GM10248 (cell line): ENCODE measurements around the gene SLC66A2.

ENCODE experiments used
- CTCF ChIA-PET: fragments of 300-600 bp; sonication (Branson Sonifier 250); formaldehyde crosslinking; extraction: SDS; loops from one replicate; lab custom pipeline; 2021; ENCODE audit warnings: antibody characterized with exemption; lab: Yijun Ruan, JAX
- POLR2A ChIA-PET: fragments of 350-650 bp; sonication (Branson Sonifier 250); formaldehyde crosslinking; extraction: SDS; loops from one replicate; lab custom pipeline; 2020; ENCODE audit warnings: antibody characterized with exemption; lab: Yijun Ruan, JAX
- DNase-seq: peaks from one replicate; pipeline ENCODE4 v3.0.0; 2012; ENCODE audit errors: extremely low spot score
- TF ChIP-seq, protein P1 (sequence below): IDR thresholded peaks from 2 replicates; pipeline ENCODE4 v1.5.1; 2012; ENCODE audit warnings: mild to moderate bottlenecking, low read depth; ENCODE audit errors: extremely low read depth, missing control alignments, control extremely low read depth

Gene SLC66A2

DNA sequence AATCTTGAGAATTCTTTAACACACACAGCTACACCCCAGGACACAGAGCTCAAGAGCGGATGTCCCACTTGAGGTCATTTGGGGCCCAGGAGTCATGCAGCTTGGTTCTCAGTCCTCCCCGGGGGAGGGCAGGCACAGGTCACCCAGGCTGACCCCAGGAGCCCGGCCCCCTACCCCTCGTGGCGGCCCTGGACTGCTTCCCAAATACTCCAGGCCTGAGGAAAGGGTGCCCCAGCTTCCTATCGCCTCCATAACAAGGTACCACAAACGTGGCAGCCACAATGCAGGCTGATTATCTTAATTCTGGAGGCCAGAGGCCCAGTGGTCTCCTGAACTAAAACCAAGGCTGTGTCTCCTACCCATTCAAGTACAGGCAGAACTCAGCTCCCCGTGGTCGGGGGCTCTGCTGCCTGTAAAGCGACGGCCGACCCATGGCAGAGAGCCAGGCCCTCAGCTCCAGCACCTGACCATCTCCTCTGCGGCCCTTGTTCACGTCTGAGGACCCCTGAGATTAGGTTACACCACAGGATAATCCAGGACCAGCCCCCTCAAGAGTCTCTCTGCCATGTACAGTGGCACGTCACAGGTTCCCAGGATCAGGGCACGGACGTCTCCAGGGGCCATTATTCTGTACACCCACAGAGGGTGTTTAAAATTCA lies 10.5 kb downstream of the SLC66A2 start:
- TF ChIP-seq, protein P1, sequence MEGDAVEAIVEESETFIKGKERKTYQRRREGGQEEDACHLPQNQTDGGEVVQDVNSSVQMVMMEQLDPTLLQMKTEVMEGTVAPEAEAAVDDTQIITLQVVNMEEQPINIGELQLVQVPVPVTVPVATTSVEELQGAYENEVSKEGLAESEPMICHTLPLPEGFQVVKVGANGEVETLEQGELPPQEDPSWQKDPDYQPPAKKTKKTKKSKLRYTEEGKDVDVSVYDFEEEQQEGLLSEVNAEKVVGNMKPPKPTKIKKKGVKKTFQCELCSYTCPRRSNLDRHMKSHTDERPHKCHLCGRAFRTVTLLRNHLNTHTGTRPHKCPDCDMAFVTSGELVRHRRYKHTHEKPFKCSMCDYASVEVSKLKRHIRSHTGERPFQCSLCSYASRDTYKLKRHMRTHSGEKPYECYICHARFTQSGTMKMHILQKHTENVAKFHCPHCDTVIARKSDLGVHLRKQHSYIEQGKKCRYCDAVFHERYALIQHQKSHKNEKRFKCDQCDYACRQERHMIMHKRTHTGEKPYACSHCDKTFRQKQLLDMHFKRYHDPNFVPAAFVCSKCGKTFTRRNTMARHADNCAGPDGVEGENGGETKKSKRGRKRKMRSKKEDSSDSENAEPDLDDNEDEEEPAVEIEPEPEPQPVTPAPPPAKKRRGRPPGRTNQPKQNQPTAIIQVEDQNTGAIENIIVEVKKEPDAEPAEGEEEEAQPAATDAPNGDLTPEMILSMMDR: no peak
- ChIA-PET POLR2A (no interaction called here), CTCF (interaction anchor here (1.5 kb wide), 1 partner anchor 12 kb away, joined by 4 read pairs; no protein-coding TSS in a partner anchor)

DNA sequence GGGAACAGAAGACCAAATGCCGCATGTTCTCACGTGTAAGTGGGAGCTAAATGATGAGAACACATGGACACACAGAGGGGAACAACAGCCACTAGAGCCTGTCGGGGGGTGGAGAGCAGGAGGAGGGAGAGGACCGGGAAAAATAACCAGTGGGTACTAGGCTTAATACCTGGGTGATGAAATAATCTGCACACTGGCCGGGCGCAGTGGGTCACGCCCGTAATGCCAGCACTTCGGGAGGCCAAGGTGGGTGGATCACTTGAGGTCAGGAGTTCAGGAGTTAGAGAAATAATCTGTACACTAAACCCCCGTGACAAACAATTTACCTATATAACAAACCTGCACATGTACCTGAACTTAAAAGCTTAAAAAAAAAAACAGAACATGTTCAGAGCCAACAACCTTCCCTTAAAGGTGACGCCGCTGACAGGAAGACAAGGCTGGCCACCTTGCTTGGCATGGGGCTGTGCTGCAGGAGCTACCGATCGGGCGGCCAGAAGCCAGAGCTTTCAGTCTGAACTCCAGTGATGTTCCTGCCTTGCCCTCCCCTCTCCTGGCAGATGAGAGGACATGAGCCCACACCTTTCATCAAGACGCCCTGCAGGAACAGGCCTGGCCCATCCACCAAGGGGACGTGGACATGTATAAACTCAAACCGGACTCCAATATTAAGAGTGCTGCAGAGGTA lies 11.2 kb downstream of the SLC66A2 start:
- no peak for DNase-seq
- TF ChIP-seq, protein P1: no peak
- CTCF ChIA-PET: no interaction called here
- POLR2A ChIA-PET: interaction anchor here (0.5 kb wide), 1 partner anchor 57 kb away, joined by 3 read pairs; no protein-coding TSS in a partner anchor

More for the DNA sequence above, 10.5 kb downstream of the SLC66A2 start:
- DNase-seq: no peak

DNA sequence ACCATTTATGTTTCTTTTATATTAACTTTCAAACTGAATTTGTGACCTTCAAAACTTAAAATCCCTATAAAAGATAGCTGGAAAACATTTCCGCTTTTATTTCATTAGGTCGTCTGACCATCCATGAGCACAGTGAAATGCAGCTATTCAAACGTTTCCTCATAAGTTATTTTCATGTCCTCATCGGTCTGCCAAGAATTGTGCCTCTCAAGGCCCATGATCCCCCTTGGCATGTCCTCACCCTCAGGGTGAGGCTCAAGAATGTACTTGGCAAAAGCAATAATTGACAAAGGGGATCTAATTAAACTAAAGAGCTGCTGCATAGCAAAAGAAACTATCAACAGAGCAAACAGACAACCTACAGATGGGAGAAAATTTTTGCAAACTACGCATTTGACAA lies 12.4 kb downstream of the SLC66A2 start:
- ChIA-PET CTCF (interaction anchor here (1.2 kb wide), 1 partner anchor 46 kb away, joined by 4 read pairs; no protein-coding TSS in a partner anchor), POLR2A (no interaction called here)
- DNase-seq: no peak
- TF ChIP-seq, protein P1: no peak

DNA sequence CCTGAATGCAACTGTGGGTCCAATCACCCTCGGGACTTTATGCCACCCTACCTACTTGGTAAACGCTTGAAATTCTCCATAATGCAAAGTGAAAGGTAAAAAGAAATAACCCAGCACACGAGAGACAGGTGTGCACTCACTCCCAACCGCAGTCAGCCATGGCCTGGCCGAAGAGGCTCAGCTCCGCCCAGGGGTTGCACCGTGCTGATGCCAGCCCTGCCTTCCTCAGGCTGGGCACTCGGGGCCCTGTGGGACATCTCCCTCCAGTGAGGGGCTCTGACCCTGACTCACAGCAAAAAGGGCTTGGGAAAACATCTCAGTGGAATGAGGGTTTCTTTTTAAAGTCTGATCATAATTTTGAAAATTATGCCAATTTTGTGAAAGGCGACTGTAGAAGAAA lies 13.3 kb downstream of the SLC66A2 start:
- DNase-seq: no peak
- ChIA-PET POLR2A (no interaction called here), CTCF (interaction anchor here (1.3 kb wide), 1 partner anchor 9 kb away, joined by 3 read pairs; no protein-coding TSS in a partner anchor)
- TF ChIP-seq, protein P1: no peak

DNA sequence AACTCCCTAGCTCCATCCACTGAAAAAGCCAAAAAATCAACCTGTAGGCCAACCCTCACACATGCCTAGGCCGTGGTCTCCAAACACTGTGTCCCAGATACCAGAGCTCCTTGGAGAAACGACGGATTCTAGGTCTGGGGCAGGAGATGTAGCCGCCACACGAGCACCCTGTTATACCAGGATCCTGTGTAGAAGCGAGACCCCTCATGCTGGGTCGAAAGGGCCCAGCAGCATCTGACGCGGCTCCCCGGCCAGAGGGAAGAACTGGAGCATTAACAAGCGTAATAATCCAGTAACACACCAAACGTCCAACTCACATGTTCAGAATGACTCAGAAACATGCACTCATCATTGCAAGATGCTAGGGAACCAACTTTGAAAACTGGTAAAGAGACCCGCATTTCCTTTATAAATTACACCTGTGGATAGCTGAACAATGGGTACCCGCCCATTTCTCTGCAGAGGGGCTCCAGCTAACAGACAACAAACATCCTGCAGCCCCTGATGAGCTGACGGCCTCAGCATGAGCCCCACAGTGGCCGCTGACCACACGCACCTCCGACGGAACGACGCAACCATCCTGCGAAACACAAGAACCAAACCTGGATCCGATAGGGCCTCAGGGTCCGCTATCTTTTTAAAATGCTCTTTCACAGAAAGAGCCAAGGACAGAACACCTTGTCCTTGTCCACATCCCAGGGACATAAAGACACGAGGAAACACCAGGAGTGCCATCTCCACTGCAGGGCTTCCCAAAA lies 14.2 kb downstream of the SLC66A2 start:
- CTCF ChIA-PET: interaction anchor here (1.3 kb wide), 1 partner anchor 8 kb away, joined by 3 read pairs; no protein-coding TSS in a partner anchor
- POLR2A ChIA-PET: no interaction called here
- DNase-seq: no peak
- TF ChIP-seq, protein P1: no peak

DNA sequence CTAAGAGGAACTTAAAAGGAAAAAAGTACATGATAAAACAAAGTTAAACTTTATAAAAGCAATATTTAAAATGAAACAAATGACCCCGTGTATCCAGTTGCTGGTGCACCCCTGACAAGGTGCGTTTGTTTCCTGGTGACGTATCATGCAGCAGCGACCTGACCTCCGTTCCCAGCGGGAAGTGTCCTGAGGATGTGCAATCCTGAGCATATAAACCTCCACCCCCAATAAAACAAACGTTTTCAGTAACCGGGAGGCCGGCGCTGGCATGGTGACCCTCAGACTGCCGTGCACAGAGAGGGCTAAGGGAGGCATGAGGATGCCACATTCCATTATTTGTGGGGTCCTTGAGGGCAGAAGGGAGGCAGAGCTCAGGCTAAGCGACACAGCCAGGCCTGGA lies 14.8 kb downstream of the SLC66A2 start:
- no peak for DNase-seq
- CTCF ChIA-PET: no interaction called here
- TF ChIP-seq, protein P1: no peak
- POLR2A ChIA-PET: no interaction called here
